GM12864 (cell line): ENCODE measurements around the gene MGST3.

Experiments used
- DNase-seq: peaks from one replicate; pipeline ENCODE4 v3.0.0-alpha.2; 2011; ENCODE audit warnings: low read depth
- H3K4me3 ChIP-seq: 2 replicates; pipeline ENCODE4 v1.5.1; 2011; ENCODE audit warnings: mild to moderate bottlenecking, low read depth, low read length, control low read depth
- TF ChIP-seq, protein P1 (sequence below): IDR thresholded peaks from 2 replicates; pipeline ENCODE4 v1.5.1; 2011; ENCODE audit warnings: low read depth, mild to moderate bottlenecking, moderate library complexity, low read length, control low read depth, inconsistent platforms; ENCODE audit errors: missing control alignments

The MGST3 gene

DNA sequence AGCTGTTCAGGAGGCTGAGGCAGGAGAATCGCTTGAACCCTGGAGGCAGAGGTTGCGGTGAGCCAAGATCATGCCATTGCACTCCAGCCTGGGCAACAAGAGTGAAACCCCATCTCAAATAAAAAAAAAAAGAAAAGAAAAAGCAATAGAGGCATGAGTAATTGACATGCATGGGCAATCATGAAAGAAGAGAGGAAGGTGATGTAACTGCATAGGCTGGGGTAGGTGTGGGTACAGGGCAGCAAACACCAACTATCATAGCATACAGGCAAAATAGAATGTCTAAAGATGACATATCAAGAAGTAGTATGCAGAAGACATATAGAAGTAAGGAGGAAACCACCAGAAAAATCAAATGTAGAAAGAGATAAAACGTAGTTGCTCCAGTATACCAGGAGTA, 19.0 kb upstream of the MGST3 start:
- no peak overlapping the region for H3K4me3 ChIP-seq
- no peak for DNase-seq
- TF ChIP-seq, protein P1, sequence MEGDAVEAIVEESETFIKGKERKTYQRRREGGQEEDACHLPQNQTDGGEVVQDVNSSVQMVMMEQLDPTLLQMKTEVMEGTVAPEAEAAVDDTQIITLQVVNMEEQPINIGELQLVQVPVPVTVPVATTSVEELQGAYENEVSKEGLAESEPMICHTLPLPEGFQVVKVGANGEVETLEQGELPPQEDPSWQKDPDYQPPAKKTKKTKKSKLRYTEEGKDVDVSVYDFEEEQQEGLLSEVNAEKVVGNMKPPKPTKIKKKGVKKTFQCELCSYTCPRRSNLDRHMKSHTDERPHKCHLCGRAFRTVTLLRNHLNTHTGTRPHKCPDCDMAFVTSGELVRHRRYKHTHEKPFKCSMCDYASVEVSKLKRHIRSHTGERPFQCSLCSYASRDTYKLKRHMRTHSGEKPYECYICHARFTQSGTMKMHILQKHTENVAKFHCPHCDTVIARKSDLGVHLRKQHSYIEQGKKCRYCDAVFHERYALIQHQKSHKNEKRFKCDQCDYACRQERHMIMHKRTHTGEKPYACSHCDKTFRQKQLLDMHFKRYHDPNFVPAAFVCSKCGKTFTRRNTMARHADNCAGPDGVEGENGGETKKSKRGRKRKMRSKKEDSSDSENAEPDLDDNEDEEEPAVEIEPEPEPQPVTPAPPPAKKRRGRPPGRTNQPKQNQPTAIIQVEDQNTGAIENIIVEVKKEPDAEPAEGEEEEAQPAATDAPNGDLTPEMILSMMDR: no peak

DNA sequence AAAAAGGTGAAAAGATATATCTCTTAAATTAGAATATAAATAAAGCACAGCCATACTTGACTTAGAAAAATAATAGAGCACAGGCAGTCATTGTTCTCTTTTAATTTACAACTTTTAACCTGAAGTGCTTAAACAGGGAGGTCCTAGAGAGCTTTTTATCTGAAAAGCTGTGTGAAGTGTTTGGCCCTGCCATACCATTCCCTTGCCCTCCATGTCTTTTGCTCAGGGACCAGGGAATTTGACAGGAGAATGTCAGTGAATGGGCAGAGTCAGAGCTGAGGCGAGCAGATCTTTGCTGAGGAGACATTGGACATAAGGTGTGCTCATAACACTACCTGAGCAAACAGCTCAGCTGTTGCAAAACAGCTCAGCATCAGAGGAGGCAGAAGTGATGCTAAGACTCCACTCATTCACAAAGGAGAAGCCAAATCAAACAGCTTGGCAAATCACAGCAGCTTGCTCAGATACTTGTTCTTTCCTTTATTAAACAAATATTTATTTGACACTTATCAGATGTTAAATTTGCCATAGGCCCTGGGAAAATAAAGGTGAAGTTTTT, 14.9 kb upstream of the MGST3 start:
- H3K4me3 ChIP-seq: no peak overlapping the region
- DNase-seq: no peak
- TF ChIP-seq, protein P1: no peak

DNA sequence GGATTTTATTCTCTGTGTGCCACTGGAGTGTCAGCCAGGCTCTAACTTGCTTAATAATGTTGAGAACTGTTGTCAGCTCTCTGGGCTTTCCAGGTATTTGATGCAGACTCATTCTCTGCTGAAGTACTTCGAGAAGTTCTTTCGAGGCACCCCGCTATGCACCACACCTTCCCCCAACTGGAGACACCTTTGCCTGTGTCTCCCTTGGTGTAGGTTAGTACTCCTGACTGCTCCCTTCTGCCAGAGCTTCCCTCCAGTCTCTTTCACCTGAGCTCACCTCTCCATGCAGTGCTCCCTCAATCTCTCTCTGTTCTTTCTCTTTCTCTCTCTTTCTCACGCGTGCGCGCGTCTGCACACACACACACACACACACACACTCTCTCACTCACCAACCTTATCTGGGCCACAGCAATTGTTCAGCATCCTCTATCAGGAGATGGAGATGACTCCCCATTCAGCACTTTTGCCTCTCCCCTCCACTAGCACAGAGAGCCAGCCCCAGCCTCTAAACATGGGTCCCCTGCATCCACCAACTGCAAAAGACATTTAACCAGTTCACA, 14.0 kb upstream of the MGST3 start:
- TF ChIP-seq, protein P1: no peak
- H3K4me3 ChIP-seq: no peak overlapping the region
- no peak for DNase-seq

DNA sequence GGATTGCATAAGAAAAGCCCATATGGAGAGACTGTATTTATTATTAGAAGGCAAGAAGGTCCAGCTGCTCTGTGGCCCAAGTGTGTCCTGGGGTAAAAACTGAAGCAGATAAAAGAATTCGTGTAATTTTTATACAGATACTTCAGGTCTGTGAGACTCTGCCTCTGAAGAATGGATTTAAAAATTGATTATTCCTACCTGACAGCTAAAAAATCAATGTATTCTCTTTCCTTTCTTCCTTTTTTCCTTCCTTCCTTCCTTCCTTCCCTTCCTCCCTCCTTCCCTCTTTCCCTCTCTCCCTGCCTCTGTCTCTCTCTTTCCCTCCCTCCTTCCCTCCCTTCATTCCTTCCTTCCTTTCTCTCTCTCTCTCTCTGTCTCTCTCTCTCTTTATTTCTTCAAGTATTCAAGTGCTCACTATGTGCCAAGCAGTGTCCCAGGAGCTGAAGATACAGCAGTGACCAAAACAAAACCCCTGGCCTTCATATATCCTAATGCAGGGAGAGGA, 11.3 kb upstream of the MGST3 start:
- no peak overlapping the region for H3K4me3 ChIP-seq
- no peak for DNase-seq
- TF ChIP-seq, protein P1: no peak

DNA sequence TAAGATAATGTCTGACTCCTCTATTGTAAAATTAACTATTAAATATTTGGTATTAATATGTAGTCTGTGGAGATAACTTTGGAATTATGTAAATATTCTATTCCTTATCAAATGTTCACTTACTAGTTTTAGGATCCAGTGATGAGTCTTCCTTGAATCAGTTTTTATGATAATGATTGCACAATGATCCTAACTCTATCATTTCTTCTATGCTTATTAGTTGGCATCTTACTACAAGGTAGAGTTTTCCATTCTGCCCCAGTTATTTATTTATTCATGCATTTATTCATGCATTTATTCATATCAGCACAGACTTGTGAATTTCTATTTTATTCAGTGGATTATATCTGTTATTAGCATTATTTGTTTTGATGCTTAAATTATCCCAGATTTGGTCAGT, 7.4 kb upstream of the MGST3 start:
- TF ChIP-seq, protein P1: no peak
- no peak overlapping the region for H3K4me3 ChIP-seq
- no peak for DNase-seq

DNA sequence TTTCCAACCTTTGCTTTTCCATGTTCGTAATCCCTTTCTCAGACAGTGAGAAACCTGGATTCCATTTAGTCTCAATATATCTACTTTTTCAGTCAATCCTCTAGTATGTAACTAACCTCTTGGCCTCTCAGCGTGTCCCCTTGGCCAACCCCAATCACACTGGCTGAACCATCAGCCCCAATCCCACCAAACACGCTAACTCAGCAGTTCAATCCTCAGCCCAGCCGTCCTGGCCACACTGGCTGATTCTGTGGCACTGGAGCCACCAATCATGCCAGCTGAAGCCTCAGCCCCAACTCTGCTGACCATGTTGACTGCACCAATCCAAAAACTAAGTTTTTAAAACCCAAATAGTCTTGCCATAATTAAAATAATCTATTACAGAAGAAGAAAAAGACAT, 6.6 kb upstream of the MGST3 start:
- TF ChIP-seq, protein P1: no peak
- no peak for DNase-seq
- no peak overlapping the region for H3K4me3 ChIP-seq

DNA sequence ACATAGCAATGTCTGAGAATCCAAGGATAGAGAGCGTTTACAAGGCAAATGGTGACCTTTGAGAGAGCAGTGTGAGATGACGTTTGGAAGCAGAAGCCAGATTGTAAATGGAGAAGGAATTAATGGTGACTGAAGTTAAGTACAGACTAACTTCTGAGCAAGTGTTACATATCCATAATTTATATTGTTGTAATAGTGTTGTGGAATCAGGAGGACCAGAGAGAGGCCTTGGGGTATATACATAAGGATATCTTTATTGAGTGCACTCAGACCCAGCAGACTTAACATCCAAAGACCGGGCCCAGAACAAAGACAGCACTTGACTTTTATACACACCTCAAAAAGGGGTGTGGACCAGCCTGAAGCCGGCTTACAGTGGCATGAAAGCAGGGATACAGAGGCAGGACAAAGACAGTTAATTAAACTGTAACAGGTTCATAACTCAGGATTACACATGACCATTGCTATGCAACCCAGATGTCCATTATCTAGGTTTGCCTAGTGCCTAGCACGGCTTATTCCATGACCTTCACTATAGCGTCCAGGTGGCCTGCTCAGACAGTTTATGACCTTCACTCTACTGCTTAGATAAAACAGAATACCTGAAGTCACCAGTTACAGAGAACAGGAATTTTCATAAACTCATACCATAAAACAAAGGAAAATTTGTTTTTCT, 2.7 kb upstream of the MGST3 start:
- no peak overlapping the region for H3K4me3 ChIP-seq
- TF ChIP-seq, protein P1: no peak

More for the DNA sequence above, 2.7 kb upstream of the MGST3 start:
- no peak for DNase-seq
